A549 treated with Hydrocortisone at 1 μM for 4 hours (cell line): ENCODE measurements around the gene FCRL1. TPM values are rescaled to one million over a fixed set of nuclear protein-coding genes. Genes with fewer than 3 reads are reported as not detected.

Experiments
- total RNA-seq: library from RNA; stranded (reverse); fragments of 200-300 nt; extraction: Qiagen RNA extraction; gene quantifications from 5 replicates; pipeline ENCODE4 v1.2.3, GENCODE V29; 2022

The FCRL1 gene
- not detected in 5 replicates for total RNA-seq

GRCh38 chr1:157819896-157820295 is at the start of gene FCRL1:
Gene FCRL1 (minus strand): TSS chr1:157820120. CDS start chr1:157820037, 83 bp downstream.

GRCh38 chr1:157841708-157842107 is 21.8 kb upstream of the FCRL1 start, which contains the start of gene CD5L:
Gene CD5L (minus strand): TSS chr1:157841808. CDS start chr1:157841701, 107 bp downstream.

GRCh38 chr1:157776971-157777391 is 42.9 kb downstream of the FCRL1 start, which contains the start of gene FCRL2:
Gene FCRL2 (minus strand): TSS chr1:157777132. CDS start chr1:157777073, 59 bp downstream.

Other genes starting within 250 kb of the FCRL1 start
- not detected in 5 replicates for gene FCRL4, start 222.0 kb downstream of the FCRL1 start, total RNA-seq
- not detected in 5 replicates for gene FCRL3, start 119.4 kb downstream of the FCRL1 start, total RNA-seq
- gene FCRL2, start 43.0 kb downstream of the FCRL1 start, total RNA-seq = not detected in 5 replicates
- gene CD5L, start 21.7 kb upstream of the FCRL1 start, total RNA-seq = not detected in 5 replicates
- gene KIRREL1, start 173.5 kb upstream of the FCRL1 start, total RNA-seq = 17.3 to 30.5 TPM (median 23.4 TPM) in 5 replicates